ENCODE data around the gene SMYD3. TPM values are rescaled to one million over a fixed set of nuclear protein-coding genes. Genes with fewer than 3 reads are reported as not detected.

Gene SMYD3
- total RNA-seq, 6 experiments from 2014 or later: 6.3 to 10.0 (median 6.6) TPM

- no peaks in the 10 kb centered on the region for H3K36me3 ChIP-seq
- H3K4me3 ChIP-seq: no peak overlapping the region
- H3K9me3 ChIP-seq: peaks cover 0 to 6% (median 0%) of the 10 kb centered on the region in 4 donors
- intact Hi-C loops (cut with DNase I): no loop called here
- no peaks in the 10 kb centered on the region for H3K27me3 ChIP-seq
- ATAC-seq: no peak
- no peak overlapping the region for H3K27ac ChIP-seq
- no peak for DNase-seq
- no peaks in the 10 kb centered on the region for H3K4me1 ChIP-seq
- WGBS (ENCODE audit: insufficient coverage, low coverage, low lambda C conversion rate, missing lambda C conversion rate): 84% methylated on average over 3 of the region's 3 CpGs
- TF ChIP-seq, protein P1, sequence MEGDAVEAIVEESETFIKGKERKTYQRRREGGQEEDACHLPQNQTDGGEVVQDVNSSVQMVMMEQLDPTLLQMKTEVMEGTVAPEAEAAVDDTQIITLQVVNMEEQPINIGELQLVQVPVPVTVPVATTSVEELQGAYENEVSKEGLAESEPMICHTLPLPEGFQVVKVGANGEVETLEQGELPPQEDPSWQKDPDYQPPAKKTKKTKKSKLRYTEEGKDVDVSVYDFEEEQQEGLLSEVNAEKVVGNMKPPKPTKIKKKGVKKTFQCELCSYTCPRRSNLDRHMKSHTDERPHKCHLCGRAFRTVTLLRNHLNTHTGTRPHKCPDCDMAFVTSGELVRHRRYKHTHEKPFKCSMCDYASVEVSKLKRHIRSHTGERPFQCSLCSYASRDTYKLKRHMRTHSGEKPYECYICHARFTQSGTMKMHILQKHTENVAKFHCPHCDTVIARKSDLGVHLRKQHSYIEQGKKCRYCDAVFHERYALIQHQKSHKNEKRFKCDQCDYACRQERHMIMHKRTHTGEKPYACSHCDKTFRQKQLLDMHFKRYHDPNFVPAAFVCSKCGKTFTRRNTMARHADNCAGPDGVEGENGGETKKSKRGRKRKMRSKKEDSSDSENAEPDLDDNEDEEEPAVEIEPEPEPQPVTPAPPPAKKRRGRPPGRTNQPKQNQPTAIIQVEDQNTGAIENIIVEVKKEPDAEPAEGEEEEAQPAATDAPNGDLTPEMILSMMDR (IDR thresholded peaks at IDR 0.05): no peak
- TF ChIP-seq POLR2A (IDR thresholded peaks at IDR 0.05): no peak
These were observed 8.4 kb upstream of the SMYD3 start for GRCh38 chr1:246515390-246516005.

DNA sequence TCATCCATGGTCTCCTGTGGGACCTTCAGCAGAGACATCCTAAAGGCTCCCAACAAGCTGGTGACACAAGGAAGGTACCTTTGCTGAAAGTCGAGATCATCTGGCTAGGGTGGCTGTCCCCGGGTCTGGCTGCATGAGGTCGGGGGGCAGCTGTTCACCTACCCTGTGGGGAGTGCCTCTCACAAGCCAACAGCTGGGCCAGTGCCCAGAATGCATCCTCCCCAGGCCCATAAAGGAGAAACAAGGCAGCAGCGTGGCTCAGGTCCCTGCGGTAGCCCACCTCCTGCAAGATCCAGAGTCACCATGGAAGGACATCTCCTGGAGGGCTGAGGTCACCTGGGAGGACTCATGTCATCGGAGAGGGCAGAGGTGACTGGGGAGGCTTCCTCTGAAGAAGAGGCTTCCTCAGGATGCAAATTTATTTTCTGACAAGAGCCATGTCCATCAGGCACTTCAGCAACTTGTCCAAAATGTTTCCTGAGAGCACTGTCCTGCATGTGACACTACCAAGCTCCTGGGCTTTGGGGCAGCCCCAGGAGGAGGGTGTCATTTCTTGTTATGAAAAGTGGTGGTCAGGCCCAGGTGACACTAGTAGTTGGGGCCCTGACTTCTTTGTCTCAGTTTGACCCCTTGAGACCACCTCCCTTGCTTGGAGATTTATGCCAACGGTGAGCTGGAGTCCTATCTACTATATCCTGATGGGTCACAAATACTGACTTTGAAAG lies 6.7 kb upstream of the SMYD3 start:
- intact Hi-C loops (cut with DNase I): no loop called here

DNA sequence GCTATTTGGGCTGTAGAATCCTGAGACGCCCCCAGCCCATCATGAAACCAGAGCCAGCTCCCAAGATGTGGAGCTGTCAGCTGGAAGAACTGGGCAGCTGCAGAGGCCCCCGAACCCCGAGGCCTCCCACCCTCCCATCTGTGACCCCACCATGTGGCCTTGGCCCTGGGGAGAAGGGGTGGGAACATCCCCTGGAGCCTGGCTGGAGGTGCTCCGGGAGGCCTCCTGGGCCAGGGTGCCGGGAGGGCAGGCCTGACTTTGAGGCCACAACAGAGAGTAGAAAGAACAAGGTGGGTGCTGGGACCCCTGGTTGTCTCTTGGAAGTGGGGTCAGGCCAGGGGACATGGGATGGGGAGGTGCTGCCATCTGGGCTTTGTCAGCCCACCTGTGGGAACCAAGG lies 6.0 kb upstream of the SMYD3 start:
- Histone ChIP-seq H3K4me3 (no peak overlapping the region), H3K4me1 (no peaks in the 10 kb centered on the region), H3K27ac (no peak overlapping the region), H3K27me3 (no peaks in the 10 kb centered on the region), H3K36me3 (no peaks in the 10 kb centered on the region), H3K9me3 (peaks cover 0 to 6% (median 0%) of the 10 kb centered on the region in 4 donors)
- no peak for ATAC-seq
- intact Hi-C loops (cut with DNase I): no loop called here
- TF ChIP-seq, protein P1 (IDR thresholded peaks at IDR 0.05): no peak
- TF ChIP-seq POLR2A (IDR thresholded peaks at IDR 0.05): no peak
- no peak for DNase-seq
- WGBS (ENCODE audit: insufficient coverage, low coverage, low lambda C conversion rate, missing lambda C conversion rate): no CpG with 5 or more reads among the region's 5 CpGs

More for the DNA sequence above, 6.7 kb upstream of the SMYD3 start:
- no peaks in the 10 kb centered on the region for H3K27me3 ChIP-seq
- H3K27ac ChIP-seq: no peak overlapping the region
- no peak for DNase-seq
- ATAC-seq: no peak
- TF ChIP-seq, protein P1 (IDR thresholded peaks at IDR 0.05): no peak
- TF ChIP-seq POLR2A (IDR thresholded peaks at IDR 0.05): no peak
- no peaks in the 10 kb centered on the region for H3K4me1 ChIP-seq
- peaks cover 0 to 6% (median 0%) of the 10 kb centered on the region in 4 donors for H3K9me3 ChIP-seq
- 92% methylated on average over 4 of the region's 7 CpGs for WGBS (ENCODE audit: insufficient coverage, low coverage, low lambda C conversion rate, missing lambda C conversion rate)
- H3K36me3 ChIP-seq: no peaks in the 10 kb centered on the region
- no peak overlapping the region for H3K4me3 ChIP-seq

GRCh38 chr1:246512635-246513034 lies 5.6 kb upstream of the SMYD3 start:
- DNase-seq (no peak), ATAC-seq (no peak)
- TF ChIP-seq POLR2A (IDR thresholded peaks at IDR 0.05): no peak
- TF ChIP-seq, protein P1 (IDR thresholded peaks at IDR 0.05): no peak
- Histone ChIP-seq H3K4me1 (no peaks in the 10 kb centered on the region), H3K4me3 (no peak overlapping the region), H3K27me3 (no peaks in the 10 kb centered on the region), H3K27ac (no peak overlapping the region), H3K36me3 (no peaks in the 10 kb centered on the region), H3K9me3 (peaks cover 0 to 6% (median 0%) of the 10 kb centered on the region in 4 donors)
- WGBS (ENCODE audit: insufficient coverage, low coverage, low lambda C conversion rate, missing lambda C conversion rate): 97% methylated on average over 5 of the region's 10 CpGs
- intact Hi-C loops (cut with DNase I): no loop called here
